Measurements from ENCODE around the gene CTRB1.

Gene CTRB1

DNA sequence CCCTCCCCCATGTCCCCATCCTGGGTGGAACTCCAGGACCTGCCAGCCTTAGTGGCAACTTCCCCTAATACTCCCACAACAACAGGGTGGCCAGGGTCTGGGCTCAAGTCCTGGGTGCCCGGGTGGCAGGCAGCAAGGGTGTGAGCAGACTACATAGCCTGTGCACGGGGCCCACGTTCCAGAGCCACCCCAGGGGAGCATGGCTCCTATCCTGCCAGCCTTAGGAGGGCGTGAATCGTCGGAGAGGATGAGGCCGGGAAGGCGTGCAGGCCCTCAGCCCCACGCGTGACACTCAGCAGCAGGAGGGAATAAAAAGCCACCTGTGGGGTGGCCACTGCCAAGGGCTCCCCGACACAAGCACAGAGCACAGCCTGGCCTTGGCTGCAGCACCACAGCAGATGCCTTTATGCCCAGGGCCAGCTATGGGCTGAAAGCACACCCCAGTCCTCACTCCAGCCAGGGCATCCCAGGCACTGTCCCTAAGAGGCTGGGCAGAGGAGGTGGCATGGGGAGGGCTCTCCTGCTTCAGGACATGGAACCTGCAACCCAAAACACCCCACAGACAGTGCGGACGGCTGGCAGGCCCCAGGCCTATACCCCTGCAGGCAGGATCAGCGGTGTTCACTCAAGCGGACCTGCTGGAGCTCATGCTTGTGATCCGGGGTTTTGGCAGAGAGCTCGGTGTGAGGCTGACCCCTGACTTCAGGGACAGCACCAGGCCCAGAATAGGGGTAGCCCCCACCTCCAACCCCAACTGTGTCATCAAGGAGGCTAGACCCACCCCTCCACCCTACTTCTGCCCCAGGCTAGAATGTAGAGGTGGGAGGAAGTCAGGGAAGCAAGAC is 30.0 kb downstream of the CTRB1 start:
- DNase-seq (ENCODE audit: low read depth in 2 of 2): no peak
- H3K4me3 ChIP-seq (replicated peaks in 1 of 2; ENCODE audit: low read depth in 2 of 2, low read length in 2 of 2): peak overlapping the region in 1 of 2 donors; percentile 5
- TF ChIP-seq, protein P1, sequence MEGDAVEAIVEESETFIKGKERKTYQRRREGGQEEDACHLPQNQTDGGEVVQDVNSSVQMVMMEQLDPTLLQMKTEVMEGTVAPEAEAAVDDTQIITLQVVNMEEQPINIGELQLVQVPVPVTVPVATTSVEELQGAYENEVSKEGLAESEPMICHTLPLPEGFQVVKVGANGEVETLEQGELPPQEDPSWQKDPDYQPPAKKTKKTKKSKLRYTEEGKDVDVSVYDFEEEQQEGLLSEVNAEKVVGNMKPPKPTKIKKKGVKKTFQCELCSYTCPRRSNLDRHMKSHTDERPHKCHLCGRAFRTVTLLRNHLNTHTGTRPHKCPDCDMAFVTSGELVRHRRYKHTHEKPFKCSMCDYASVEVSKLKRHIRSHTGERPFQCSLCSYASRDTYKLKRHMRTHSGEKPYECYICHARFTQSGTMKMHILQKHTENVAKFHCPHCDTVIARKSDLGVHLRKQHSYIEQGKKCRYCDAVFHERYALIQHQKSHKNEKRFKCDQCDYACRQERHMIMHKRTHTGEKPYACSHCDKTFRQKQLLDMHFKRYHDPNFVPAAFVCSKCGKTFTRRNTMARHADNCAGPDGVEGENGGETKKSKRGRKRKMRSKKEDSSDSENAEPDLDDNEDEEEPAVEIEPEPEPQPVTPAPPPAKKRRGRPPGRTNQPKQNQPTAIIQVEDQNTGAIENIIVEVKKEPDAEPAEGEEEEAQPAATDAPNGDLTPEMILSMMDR (IDR thresholded peaks at IDR 0.05; ENCODE audit: low read depth, low read length): no peak

DNA sequence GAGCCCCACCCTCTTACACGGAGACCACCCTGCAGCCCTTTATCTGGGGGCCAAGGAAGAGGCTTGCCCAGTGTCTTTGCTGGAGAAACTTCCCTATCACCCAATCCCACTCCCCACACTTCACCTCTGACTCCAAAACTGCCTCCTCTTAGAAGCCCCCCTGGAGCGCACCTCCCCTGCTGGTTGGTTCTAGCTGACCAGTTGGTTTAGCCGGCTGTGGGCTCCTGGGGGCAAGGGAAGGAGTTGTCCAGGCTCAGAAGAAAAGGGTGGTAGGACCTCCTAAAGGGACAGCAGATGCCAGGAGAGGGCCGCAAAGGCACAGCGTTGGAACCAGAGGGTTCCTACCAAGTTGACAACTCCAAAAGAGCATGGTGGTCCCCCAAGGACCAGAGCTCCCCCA is 30.7 kb downstream of the CTRB1 start:
- TF ChIP-seq, protein P1 (IDR thresholded peaks at IDR 0.05; ENCODE audit: low read depth, low read length): no peak
- no peak for DNase-seq (ENCODE audit: low read depth in 2 of 2)
- peak overlapping the region; percentile 70 to 79 for H3K4me3 ChIP-seq (replicated peaks in 1 of 2; ENCODE audit: low read depth in 2 of 2, low read length in 2 of 2)

DNA sequence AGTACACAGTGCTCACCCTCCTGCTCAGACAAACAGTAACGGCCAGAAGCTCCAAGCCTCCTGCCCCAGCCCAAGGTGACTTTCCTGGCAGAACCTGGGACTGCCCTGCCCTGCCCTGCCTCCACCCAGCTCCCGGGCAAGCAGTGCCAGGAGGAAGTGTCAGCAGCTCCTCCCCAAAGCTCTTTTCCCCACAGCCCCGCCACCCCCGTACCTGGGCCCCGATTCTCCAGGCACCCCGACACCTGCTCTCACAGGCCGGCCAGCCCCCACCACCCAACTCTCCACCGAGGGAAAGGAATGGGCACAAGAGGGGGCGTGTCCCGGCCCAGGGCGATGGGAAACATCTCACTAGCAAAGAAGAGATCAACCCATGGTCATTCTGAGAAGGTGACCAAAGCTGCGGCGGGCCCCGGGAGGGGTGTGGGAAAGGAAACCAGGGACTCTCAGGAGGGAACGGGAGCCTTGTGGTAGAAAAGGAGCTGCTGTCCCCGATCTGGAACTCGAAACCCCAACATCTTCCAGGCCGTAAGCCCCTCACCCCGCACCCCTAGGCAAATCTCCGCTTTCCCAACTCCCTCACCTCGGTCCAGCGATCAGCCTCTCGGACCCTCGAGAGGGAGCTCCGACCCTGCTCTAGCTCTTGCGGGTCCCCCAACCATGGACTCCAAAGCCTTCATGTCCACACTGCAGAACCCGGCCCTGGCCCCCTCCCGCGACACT is 31.5 kb downstream of the CTRB1 start:
- TF ChIP-seq, protein P1 (IDR thresholded peaks at IDR 0.05; ENCODE audit: low read depth, low read length): no peak
- peak overlapping the region; percentile 70 to 79 for H3K4me3 ChIP-seq (replicated peaks in 1 of 2; ENCODE audit: low read depth in 2 of 2, low read length in 2 of 2)
- DNase-seq (ENCODE audit: low read depth in 2 of 2): no peak

DNA sequence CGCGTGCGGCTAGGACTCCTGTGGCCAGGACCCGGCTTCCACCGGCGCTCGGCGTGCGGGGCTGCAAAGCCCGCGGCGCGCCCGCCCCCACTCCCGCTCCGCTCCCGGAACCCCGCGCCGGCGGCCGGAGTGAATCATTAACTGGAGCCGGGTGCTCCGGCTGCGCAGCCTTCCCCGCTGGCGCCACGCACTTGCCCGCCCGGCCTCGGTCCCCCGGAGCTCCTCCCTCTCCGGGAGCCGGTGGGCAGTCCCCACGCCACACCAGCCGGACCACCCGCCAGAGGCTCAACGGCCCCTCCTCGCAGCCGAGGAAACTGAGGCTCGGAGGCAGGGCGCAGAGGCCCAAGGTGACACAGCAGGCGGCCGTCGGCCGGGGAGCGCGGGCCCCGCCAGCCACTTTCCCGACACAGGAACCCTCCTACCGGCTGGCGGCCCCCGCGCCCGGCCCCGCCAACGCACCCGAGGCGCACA is 32.1 kb downstream of the CTRB1 start:
- peak overlapping the region; percentile 70 to 79 for H3K4me3 ChIP-seq (replicated peaks in 1 of 2; ENCODE audit: low read depth in 2 of 2, low read length in 2 of 2)
- peak in 1 of 2 donors; percentile 41 for DNase-seq (ENCODE audit: low read depth in 2 of 2)
- TF ChIP-seq, protein P1 (IDR thresholded peaks at IDR 0.05; ENCODE audit: low read depth, low read length): no peak

DNA sequence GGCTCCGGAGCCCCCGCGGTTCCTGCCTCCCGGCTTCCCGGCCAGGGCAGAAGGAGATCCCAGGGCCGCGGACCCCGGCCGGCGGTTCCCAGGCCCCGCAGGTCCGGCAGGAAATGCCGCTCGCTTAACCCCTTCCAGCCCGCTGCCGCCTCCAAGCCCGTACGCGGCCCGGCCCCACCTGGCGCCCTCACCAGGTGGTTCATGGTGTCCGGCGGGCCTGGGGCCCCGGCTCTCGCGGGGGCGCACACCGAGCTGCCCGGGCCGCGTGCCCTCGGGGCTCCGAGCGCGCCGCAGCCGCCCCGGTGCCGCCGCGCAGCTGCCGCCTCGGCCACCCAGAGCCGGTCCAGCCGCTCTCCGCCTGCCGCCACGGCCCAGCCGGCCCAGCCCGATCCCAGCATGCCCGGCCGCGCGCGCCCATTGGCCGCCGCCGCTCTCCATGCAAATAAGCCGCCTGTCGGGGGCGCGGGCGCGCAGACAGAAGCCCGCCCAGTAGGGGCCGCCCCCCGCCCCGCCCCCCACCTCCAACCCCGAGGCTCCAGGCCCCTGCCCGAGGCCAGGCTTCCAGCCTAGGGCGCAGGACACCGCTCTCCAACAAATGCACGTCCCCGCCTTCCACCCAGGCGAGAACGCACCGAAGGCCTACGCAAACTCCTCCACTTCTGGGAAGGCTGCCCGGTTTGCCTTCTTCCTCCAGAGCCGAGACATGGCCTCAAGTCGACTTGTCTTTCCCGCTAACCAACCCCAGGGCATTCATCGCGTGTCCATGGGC is 32.7 kb downstream of the CTRB1 start, which contains the start of gene BCAR1:
TSS of gene BCAR1 (minus strand) at position 345 of the 769 bp plus-strand sequence. CDS start at position 203, 142 bp downstream.
- H3K4me3 ChIP-seq (replicated peaks in 1 of 2; ENCODE audit: low read depth in 2 of 2, low read length in 2 of 2): peak within 1 kb of the TSS; percentile 70 to 79
- peak; percentile 81 to 95 for DNase-seq (ENCODE audit: low read depth in 2 of 2)

More for the DNA sequence above, 32.7 kb downstream of the CTRB1 start, which contains the start of gene BCAR1:
- TF ChIP-seq, protein P1 (IDR thresholded peaks at IDR 0.05; ENCODE audit: low read depth, low read length): no peak
